ENCODE data around the gene ALDH16A1.
A peak's percentile ranks its signal among the peaks of the same experiment; 100 is the strongest.
"Not testable (repeated sequence)": the region's sequence is repeated elsewhere in the genome, so short reads cannot be mapped to it uniquely, and the experiment has no call there.

ALDH16A1 gene

DNA sequence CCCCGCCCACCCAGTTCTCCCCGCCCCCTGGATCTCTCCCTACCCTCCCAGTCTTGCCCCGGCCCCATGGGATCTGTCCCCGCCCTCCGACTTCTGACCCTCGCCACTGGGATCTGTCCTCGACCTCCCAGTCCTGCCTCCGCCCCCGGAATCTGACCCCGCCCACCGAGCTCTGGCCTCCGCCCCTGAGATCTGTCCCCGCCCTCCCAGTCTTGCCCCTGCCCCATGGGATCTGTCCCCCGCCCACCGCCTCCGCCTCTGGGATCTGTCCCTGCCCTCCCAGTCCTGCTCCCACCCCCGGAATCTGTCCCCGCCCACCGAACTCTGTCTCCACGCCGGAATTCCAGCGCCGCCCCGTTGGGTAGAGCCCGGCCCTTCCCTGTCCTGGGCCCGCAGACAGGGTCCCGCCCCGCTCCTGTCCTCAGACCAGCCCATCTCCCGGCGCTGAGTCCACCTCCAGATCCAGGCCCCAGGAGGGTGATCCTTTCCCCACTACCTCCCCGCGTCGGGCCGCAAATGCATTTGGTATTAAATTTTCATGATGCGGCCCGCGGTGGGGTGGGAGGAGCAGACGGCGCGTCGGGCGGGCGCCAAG lies 10.2 kb upstream of the ALDH16A1 start:
- peaks cover 9% of the 10 kb centered on the region for H3F3A ChIP-seq (ENCODE audit: control insufficient read depth, insufficient read depth)
- peak overlapping the region; percentile 99 for H3K4me2 ChIP-seq (ENCODE audit: low read length)
- TF ChIP-seq EZH2phosphoT487 (IDR thresholded peaks at IDR 0.05; ENCODE audit: borderline replicate concordance, low read length), result no peak
- TF ChIP-seq, protein P1, sequence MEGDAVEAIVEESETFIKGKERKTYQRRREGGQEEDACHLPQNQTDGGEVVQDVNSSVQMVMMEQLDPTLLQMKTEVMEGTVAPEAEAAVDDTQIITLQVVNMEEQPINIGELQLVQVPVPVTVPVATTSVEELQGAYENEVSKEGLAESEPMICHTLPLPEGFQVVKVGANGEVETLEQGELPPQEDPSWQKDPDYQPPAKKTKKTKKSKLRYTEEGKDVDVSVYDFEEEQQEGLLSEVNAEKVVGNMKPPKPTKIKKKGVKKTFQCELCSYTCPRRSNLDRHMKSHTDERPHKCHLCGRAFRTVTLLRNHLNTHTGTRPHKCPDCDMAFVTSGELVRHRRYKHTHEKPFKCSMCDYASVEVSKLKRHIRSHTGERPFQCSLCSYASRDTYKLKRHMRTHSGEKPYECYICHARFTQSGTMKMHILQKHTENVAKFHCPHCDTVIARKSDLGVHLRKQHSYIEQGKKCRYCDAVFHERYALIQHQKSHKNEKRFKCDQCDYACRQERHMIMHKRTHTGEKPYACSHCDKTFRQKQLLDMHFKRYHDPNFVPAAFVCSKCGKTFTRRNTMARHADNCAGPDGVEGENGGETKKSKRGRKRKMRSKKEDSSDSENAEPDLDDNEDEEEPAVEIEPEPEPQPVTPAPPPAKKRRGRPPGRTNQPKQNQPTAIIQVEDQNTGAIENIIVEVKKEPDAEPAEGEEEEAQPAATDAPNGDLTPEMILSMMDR (IDR thresholded peaks at IDR 0.05; ENCODE audit: low read depth, low read length, poor library complexity, severe bottlenecking), result no peak
- H3K9me3 ChIP-seq (ENCODE audit: control insufficient read depth, insufficient read depth, low read length), result no peaks in the 10 kb centered on the region
- peak overlapping the region; percentile 88 for H3K4me3 ChIP-seq (ENCODE audit: low read length)
- peaks cover 16% of the 10 kb centered on the region for H3K36me3 ChIP-seq (ENCODE audit: control insufficient read depth, low read length)
- no peaks in the 10 kb centered on the region for H3K9me2 ChIP-seq (replicated peaks; ENCODE audit: control insufficient read depth, low read length)
- peak overlapping the region; percentile 39; the same call in 1 of the 2 replicates for H3K27ac ChIP-seq (ENCODE audit: low read depth, low read length)
- no peaks in the 10 kb centered on the region for H4K20me1 ChIP-seq (ENCODE audit: control insufficient read depth, insufficient read depth, low read depth, low read length)
- peaks cover 41% of the 10 kb centered on the region for H3K27me3 ChIP-seq (ENCODE audit: control insufficient read depth, low read length)
- no peaks in the 10 kb centered on the region; the same call in 1 of the 2 replicates for H3K79me2 ChIP-seq (ENCODE audit: control insufficient read depth, low read length)
- H3K4me1 ChIP-seq (ENCODE audit: control insufficient read depth, low read length), result peaks cover 23% of the 10 kb centered on the region

DNA sequence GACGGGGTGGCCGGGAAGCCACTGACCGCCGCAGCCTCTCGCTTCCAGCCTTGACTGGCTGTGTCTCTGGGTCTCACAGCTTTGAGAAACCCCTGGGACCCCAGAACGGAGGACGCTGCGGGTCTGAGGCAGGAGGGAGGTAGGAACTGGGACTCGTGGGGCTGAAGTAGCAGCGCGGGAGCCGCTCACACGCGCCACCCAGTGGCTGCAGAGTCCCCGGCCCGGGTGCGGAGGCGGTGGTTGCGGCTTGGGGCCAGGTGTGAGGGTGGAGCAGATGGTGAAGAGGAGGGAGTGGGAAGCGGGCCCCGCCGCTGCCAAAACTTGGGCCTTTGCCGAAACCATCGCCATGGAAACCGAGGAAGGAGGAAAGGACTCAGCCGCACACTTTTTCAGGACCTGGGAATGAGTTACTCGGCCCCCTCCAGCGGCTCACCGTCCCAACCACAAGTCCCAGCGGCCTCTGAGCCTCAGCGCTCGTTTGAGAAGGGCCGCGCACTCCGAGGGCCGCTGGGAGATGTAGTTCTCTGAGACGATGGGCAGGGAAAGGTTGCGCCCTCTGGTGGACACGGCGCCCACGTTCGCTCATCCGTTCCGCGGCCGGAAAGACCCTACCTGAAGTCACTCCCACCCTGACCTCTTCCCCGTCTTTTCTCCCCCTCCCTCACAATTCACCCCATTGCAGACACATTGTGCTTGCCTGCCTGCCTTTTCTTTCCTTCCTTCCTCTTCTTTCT lies 9.5 kb upstream of the ALDH16A1 start:
- Histone ChIP-seq H3K79me2 (ENCODE audit: control insufficient read depth, low read length) (peaks cover 3% of the 10 kb centered on the region), H3K36me3 (ENCODE audit: control insufficient read depth, low read length) (peaks cover 23% of the 10 kb centered on the region), H3K4me3 (ENCODE audit: low read length) (peak overlapping the region; percentile 88), H3K27ac (ENCODE audit: low read depth, low read length) (peak overlapping the region; percentile 39; the same call in 1 of the 2 replicates), H3K4me2 (ENCODE audit: low read length) (peak overlapping the region; percentile 99), H3F3A (ENCODE audit: control insufficient read depth, insufficient read depth) (peaks cover 9% of the 10 kb centered on the region), H3K27me3 (ENCODE audit: control insufficient read depth, low read length) (peaks cover 34% of the 10 kb centered on the region), H3K4me1 (ENCODE audit: control insufficient read depth, low read length) (peaks cover 24% of the 10 kb centered on the region), H3K9me2 (replicated peaks; ENCODE audit: control insufficient read depth, low read length) (no peaks in the 10 kb centered on the region), H3K9me3 (ENCODE audit: control insufficient read depth, insufficient read depth, low read length) (no peaks in the 10 kb centered on the region), H4K20me1 (ENCODE audit: control insufficient read depth, insufficient read depth, low read depth, low read length) (no peaks in the 10 kb centered on the region)
- no peak for TF ChIP-seq EZH2phosphoT487 (IDR thresholded peaks at IDR 0.05; ENCODE audit: borderline replicate concordance, low read length)
- TF ChIP-seq, protein P1 (IDR thresholded peaks at IDR 0.05; ENCODE audit: low read depth, low read length, poor library complexity, severe bottlenecking), result peak; percentile 96

DNA sequence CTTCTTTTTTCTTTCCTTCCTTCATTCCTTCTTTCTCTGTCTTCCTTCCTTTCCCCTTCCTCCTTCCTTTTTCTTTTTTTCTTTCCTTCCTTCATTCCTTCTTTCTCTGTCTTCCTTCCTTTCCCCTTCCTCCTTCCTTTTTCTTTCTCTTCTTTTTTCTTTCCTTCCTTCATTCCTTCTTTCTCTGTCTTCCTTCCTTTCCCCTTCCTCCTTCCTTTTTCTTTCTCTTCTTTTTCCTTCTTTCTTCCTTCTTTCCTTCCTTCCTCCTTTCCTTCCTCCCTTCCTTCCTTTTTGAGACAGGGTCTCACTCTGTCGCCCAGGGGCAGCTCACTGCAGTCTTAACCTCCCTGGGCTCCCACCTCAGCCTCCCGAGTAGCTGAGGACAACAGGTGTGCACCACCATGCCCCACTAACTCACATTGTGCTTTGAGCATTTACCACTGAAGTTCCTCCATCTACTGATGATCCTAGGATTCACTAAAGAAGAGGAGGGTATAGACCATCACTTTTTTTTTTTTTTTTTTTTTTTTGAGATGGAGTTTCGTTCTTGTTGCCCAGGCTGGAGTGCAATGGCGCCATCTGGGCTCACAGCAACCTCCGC lies 8.8 kb upstream of the ALDH16A1 start:
- H3K4me3 ChIP-seq (ENCODE audit: low read length), result peak overlapping the region; percentile 88
- H3K27ac ChIP-seq (ENCODE audit: low read depth, low read length), result not testable (repeated sequence)

DNA sequence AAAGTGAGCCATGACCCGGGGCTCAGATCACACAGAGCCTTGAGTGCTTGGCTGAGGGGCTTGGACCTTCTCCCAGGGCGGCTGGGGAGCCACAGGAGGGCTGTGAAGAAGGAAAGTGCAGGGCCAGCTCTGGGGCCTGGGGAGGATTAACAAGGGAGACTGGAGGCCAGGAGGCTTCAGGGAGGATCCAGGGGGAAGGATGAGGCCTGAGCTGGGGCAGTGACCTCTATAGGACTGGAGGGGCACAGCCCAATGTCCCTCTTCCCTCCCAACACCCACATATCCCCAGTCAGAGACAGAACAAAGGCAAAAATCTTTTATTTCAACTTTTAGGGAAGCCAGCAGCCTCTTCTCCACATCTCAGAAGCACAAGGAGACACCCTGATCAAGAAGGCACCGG lies 7.0 kb upstream of the ALDH16A1 start:
- Histone ChIP-seq H3K27ac (ENCODE audit: low read depth, low read length) (no peak overlapping the region), H3F3A (ENCODE audit: control insufficient read depth, insufficient read depth) (peaks cover 12% of the 10 kb centered on the region), H3K4me3 (ENCODE audit: low read length) (no peak overlapping the region), H3K9me2 (replicated peaks; ENCODE audit: control insufficient read depth, low read length) (no peaks in the 10 kb centered on the region), H3K27me3 (ENCODE audit: control insufficient read depth, low read length) (peaks cover 11% of the 10 kb centered on the region), H4K20me1 (ENCODE audit: control insufficient read depth, insufficient read depth, low read depth, low read length) (no peaks in the 10 kb centered on the region; the same call in 1 of the 2 replicates), H3K4me1 (ENCODE audit: control insufficient read depth, low read length) (peaks cover 32% of the 10 kb centered on the region), H3K79me2 (ENCODE audit: control insufficient read depth, low read length) (peaks cover 23% of the 10 kb centered on the region), H3K4me2 (ENCODE audit: low read length) (no peak overlapping the region), H3K9me3 (ENCODE audit: control insufficient read depth, insufficient read depth, low read length) (no peaks in the 10 kb centered on the region), H3K36me3 (ENCODE audit: control insufficient read depth, low read length) (peaks cover 42% of the 10 kb centered on the region)
- TF ChIP-seq, protein P1 (IDR thresholded peaks at IDR 0.05; ENCODE audit: low read depth, low read length, poor library complexity, severe bottlenecking), result no peak
- no peak for TF ChIP-seq EZH2phosphoT487 (IDR thresholded peaks at IDR 0.05; ENCODE audit: borderline replicate concordance, low read length)

More for the DNA sequence above, 8.8 kb upstream of the ALDH16A1 start:
- not testable (repeated sequence) for H3K79me2 ChIP-seq (ENCODE audit: control insufficient read depth, low read length); H3K9me3 ChIP-seq (ENCODE audit: control insufficient read depth, insufficient read depth, low read length); H3F3A ChIP-seq (ENCODE audit: control insufficient read depth, insufficient read depth); H3K9me2 ChIP-seq (replicated peaks; ENCODE audit: control insufficient read depth, low read length); H4K20me1 ChIP-seq (ENCODE audit: control insufficient read depth, insufficient read depth, low read depth, low read length)
- Histone ChIP-seq H3K36me3 (ENCODE audit: control insufficient read depth, low read length) (peaks cover 29% of the 10 kb centered on the region), H3K4me1 (ENCODE audit: control insufficient read depth, low read length) (peaks cover 24% of the 10 kb centered on the region), H3K27me3 (ENCODE audit: control insufficient read depth, low read length) (peaks cover 28% of the 10 kb centered on the region), H3K4me2 (ENCODE audit: low read length) (peak overlapping the region; percentile 99)

Measured in DOHH2 (cell line).